NT2/D1 (cell line): ENCODE data around the gene DCC.

Source experiments
- SUZ12 ChIP-seq: IDR thresholded peaks from 2 replicates; pipeline ENCODE4 v1.6.1; 2011; ENCODE audit not compliant: insufficient read length, insufficient read depth; ENCODE audit errors: extremely low read depth
- YY1 ChIP-seq: IDR thresholded peaks from 2 replicates; pipeline ENCODE4 v1.6.1; 2011; ENCODE audit not compliant: insufficient read length, insufficient read depth
- ZNF274 ChIP-seq: IDR thresholded peaks from 2 replicates; pipeline ENCODE4 v1.6.1; 2011; ENCODE audit warnings: mild to moderate bottlenecking, low read depth, low read length

- TF ChIP-seq ZNF274 (no peak), SUZ12 (no peak), YY1 (no peak)
Measured at GRCh38 chr18:53531187-53531586, 1191.2 kb downstream of the DCC start.
